GM10847 (cell line): ENCODE measurements around the gene CMA1.

Experiments used
- POLR2A ChIP-seq: IDR thresholded peaks from 2 replicates; pipeline ENCODE4 v1.6.1; 2011; ENCODE audit not compliant: insufficient read length; ENCODE audit errors: extremely low read depth

CMA1 gene, protein sequence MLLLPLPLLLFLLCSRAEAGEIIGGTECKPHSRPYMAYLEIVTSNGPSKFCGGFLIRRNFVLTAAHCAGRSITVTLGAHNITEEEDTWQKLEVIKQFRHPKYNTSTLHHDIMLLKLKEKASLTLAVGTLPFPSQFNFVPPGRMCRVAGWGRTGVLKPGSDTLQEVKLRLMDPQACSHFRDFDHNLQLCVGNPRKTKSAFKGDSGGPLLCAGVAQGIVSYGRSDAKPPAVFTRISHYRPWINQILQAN

DNA sequence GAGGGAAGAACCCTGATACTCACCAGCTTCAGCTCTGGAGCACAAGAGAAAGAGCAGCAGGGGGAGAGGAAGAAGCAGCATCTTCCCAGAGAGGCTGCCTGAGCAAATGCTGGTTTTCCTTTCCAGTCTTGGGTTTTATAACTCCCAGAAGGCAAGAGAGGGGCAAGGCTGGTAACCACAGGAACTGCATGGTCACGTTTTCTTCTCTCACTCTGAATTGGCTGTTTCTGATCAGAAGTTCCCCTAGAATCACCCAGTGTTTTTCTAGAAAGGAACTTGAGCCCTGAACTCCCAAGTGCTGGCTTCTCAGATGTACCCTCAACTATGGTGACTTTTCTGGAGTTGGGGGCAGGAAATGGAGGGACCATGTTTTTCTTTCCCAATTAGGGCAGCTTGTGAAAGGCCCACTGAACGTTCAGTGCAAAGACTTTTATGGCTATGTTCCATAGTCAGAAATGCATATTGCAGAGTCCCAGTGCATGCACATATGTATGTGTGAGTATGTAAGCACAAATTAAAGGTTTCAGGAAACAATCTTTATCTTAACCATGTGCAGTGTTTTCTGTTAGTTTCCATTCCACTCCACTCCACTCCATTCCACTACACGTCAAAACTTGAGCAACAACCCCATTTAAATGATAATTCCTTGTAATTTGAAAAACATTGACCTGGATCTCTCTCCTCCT, at the start of gene CMA1:
TSS of gene CMA1 (minus strand) at position 111 of the 686 bp plus-strand sequence. CDS start at position 81, 30 bp downstream.
- no peak for TF ChIP-seq POLR2A

DNA sequence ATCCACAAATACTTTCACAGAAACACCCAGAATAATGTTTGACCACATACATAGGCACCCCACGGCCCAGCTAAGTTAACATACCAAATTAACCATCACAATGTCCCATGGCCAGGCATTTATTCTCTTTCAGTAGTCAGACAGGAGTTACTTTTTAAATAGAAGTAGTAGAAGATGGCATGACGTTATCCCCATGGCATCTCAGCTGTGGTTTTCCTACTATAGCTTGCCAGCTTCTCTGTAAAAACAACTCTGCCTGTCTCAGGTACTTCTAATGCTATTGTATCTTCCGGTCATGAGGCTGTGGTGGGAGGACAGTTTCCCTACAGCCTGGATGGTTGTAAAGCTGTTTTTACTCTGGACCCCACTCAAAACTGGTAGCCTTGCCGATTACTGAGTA, 48.7 kb upstream of the CMA1 start:
- TF ChIP-seq POLR2A = no peak

DNA sequence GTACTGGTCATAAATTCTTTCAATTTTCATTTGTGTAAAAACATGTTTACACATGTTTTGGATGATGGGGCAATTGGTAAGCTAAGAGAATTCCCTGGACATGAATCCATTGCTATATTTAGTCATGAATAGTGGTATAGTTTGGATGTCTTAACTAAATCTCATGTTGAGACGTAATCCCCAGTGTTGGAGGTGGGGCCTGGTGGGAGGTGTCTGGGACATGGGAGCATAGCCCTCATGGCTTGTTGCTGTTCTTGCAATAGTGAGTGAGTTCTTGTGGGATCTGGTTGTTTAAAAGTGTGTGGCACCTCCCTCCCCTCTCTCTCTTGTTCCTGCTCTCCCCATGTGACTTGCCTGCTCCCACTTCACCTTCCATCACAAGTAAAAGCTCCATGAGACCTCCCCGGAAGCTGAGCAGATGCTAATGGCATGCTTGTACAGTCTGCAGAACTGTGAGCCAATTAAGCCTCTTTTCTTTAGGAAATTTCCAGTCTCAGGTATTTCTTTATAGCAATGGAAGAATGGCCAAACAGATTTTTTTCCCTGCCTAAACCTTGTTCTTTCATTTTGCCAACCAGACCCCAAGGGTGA, 34.4 kb upstream of the CMA1 start:
- no peak for TF ChIP-seq POLR2A

DNA sequence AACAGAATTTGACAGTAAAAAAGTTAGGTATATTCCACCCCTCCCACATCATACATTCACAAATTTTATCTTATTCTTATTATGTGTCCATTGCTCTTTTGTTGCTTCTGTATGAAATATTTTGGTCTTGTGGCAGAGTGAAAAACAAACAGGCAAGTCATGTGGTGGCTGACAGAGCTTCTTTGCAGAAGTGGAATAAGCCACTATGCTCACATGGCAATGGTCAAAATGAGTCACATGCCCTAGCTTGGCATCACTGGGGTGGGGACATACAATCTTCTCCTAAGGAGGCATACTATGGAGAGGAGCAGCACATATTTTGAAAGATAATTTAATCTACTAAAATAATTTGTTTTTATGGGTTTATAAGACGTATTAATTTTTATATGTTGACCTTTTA, 27.7 kb upstream of the CMA1 start:
- TF ChIP-seq POLR2A = no peak

DNA sequence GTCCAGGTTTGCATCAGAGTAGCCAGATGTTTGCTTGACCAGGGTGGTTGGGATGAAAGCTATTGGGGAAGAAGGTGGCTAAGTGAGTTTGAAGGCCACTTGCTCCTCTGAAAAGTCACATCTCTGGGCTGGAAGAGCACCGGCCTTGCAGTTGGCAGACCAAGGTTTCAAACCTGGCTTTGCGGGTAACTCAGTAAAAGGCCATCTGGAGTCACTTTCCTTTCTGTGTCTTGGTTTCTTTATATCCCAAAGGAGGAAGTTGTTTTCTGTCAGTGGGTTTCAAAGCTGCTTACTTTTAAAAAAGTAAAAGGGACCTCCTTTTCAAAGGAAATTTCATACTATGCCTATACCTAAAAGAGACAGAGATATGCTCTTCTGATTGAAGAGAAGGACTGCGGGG, 26.2 kb upstream of the CMA1 start:
- TF ChIP-seq POLR2A = no peak

DNA sequence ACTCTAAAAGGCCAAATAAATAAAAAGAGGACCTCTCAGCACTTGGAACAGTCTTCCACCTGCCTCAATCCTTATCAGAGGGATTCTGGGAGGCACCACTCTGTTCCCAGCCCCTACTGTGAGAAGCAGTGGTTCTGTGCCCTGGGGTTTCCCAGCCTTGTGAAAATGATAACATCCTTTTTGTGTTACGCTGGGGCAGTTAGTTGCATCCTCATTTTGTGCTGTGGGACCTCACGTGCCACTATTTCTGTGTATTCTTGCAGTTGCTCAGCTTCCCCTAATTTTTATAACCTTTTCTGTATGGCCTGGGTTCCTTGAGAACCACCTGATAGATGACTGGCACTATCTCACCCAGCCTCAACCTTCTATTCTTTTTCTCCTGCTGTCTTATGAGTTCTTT, 10.8 kb upstream of the CMA1 start:
- TF ChIP-seq POLR2A = no peak

DNA sequence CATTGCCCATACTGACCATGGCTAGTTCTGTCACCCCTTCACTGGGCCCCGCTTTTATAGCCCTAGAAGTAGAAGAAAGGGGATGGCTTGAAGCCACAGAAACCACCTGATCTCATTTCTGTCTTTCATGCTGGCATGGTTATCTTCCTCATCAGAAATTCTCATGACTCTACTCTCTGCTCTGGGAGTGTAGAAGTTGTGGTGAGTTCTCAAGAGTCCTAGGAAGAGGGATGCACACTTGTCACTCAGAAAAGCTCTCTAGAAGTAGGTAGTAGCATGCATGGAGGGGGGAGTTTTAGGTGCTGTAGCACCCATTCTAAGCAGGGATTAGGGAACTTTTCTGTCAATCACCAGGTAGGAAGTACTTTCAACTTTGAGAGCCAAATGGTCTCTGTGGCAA, 6.1 kb upstream of the CMA1 start:
- no peak for TF ChIP-seq POLR2A

DNA sequence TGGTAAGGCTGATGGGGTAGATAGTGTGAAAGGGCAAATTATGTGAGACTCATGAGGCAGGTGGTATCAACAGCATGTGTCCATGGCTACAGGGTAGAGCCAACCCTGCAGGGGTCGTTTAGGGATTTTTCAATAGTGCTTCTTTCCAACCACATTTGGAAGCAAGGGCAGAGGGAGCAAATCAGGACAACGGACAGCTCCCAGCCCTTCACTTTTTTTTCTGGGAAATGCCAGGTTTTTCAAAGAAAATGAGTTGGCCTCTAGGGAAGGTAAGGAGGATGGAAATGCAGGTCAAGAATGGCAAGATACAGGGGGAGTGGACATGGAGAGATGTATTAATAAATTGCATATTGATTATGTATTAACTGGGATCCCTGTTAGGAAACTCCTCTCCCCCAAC, 4.9 kb upstream of the CMA1 start:
- TF ChIP-seq POLR2A = no peak

DNA sequence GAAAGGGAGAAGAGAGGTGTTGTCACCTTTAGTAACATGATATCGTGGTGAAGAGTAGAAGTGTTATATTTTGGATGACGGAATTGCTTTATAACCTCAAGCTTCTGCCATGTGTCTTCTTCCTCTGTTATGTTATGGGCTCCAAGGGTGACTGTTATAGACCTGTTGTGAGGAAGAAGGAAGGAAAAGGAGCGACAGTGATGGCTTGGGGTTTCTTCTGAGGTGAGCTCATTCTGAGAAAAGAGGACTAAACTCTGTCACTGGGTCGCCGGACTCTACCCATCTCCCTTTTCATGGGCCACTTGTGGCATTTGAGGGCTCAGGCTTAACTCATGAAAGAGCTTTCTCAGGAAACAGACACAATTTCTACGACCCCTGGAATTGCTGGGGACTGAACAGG, 1.6 kb downstream of the CMA1 start:
- TF ChIP-seq POLR2A = no peak

DNA sequence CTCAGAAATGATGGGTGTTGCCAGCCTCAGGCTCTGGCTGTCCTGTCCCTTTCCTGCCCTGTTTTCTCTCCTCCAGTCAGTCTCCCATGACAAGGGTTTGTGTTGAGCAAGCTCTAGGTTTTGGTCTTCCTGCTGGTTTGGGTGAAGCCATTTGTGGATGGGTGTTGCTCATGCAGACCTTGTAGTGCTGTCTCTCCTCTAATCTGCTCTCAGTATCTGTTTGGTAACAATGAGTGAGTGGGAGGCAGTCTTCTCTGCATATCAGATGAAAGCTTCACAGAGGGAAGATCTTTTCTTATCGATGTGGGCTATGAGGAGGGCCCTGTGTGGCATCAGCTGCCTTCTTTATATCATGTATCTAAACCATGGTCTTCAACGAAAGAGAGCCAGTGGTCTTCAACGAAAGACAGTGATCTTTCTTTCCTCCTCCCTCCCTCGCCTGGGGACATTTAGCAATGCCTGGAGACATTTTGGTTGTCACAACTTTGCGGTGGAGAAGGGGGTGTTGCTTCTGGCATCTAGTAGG, 3.6 kb downstream of the CMA1 start:
- TF ChIP-seq POLR2A = no peak

DNA sequence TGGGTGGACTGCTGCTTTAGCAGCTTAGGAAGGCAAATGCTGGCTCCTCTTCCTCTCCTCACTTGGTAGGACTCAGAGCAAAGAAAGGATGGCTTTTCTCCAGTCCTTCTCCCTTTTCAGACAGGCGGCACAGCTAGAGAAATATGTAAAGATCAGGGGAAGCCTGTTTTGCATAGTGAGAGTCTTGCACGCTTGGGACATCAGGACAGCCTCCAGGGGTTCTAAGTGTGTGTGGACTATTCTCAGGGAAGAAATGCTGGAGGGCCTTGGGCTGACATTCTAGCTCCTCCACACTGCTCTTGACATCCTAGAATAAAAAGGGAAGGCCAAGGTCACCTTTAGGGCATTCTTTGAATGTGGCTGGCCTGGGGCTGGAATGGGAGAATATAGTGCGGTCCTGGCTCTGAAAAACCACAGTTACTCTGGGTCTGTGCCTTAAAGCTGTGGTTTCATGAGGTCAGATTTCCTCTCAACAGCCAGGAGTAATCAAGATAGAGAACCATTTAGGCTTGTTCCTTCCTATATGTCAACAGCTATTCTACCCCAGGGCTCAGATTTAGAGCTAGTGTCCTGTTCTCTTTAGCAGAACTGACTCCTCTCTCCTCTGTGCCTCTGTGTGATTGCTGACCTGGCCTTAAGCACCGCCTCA, 24.3 kb downstream of the CMA1 start:
- TF ChIP-seq POLR2A = no peak

DNA sequence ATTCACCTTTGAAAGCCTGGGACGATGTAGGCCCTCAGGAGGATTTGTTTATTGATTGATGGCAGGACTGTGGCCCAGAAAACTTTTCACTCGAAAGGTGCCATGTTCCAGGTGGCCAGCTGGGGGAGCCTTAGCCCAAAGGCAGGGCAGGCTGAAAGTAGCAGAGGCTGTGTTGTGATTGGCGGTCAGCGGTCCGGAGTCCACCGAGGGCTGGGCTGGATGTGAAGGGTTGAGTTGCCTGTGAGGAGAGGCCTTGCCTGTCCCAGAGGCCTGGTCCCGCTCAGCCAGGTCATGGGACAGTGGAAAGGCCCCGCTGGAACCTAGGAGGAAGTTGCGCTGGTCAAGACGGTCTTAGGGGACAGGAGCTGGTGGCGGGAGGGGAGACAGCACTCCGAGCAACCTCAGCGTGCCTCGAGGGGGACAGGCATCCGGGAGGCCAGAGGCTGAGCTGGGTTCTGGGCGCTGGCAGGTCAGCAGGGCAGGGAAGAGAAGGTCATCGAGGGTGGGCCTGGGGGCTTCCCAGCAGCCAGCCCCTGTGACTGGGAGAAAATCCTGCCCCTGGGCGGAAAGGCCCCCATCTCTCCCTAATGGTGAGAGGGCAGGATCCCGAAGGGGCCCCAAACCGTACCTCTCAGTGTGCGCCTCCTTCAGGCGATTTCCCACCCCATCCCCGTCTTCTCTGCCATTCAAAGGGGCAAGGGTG, 26.3 kb downstream of the CMA1 start:
- TF ChIP-seq POLR2A = no peak

DNA sequence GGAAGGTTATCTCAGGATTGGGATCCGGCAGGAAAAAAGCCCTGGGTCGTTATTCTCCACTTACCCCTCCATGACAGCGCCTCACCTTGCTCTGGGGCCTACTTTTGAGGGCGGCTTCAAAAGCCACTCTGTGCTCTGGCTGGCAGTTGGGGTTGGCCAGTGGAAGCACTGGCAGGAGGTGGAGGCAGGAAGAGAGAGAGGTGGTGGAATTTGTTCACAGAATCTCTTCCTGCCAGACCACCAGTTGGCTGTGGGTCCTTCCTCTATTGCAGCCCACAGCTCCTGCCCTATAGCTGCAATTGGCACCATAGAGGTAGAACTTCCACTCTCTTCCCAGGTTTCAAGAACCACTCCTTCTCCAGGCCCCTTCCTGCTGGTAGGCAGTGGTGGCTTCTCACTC, 32.8 kb downstream of the CMA1 start:
- no peak for TF ChIP-seq POLR2A

DNA sequence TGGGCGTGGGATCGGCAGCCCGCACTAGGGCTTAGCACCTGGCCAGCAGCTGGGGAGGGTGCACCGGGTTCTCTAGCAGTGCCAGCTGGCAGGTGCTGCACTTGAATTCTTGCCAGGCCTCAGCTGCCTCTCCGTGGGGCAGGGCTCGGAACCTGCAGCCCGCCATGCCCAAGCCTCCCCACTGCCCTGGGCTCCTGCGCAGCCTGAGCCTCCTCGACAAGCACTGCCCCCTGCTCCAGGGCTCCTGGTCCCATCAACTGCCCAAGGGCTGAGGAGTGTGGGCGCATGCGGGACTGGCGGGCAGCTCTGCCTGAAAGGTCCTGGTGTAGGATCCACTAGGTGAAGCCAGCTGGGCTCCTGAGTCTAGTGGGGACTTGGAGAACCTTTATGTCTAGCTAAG, 34.9 kb downstream of the CMA1 start:
- TF ChIP-seq POLR2A = no peak

DNA sequence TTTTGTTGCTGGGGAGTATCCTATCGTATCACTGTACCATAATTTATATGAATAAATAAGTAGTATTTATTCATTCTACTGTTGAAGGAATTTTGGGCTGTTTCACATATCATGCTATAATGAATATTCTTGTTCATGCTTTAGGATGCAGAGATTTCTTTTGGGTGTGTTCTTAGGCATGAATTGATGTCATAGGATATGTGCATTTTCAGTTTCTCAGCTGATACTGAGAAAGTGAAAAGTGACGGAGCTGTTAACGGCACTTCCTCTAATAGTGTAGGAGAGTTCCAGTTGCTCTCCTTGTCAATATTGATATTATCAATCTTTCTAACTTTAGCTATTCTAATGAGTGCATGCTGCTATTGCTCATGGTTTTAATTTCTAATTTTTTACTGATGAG, 42.3 kb downstream of the CMA1 start:
- TF ChIP-seq POLR2A = no peak
